Measurements from ENCODE around the gene SS18L1.
"Not testable (repeated sequence)": the region's sequence is repeated elsewhere in the genome, so short reads cannot be mapped to it uniquely, and the experiment has no call there.

Gene SS18L1

GRCh38 chr20:62137478-62138203 lies 5.9 kb upstream of the SS18L1 start:
- DNase-seq (ENCODE audit: low read depth), result no peak

- no peak for DNase-seq (ENCODE audit: low read depth)
Measured at GRCh38 chr20:62138204-62138543, 5.4 kb upstream of the SS18L1 start.

GRCh38 chr20:62138912-62139311 lies 4.7 kb upstream of the SS18L1 start:
- DNase-seq (ENCODE audit: low read depth), result no peak

- DNase-seq (ENCODE audit: low read depth), result no peak
Measured at GRCh38 chr20:62139636-62140035, 3.9 kb upstream of the SS18L1 start.

- no peak for DNase-seq (ENCODE audit: low read depth)
Measured at GRCh38 chr20:62141043-62141396, 2.5 kb upstream of the SS18L1 start.

GRCh38 chr20:62141397-62142251 lies 1.9 kb upstream of the SS18L1 start:
- peak; percentile 64 for DNase-seq (ENCODE audit: low read depth)

- DNase-seq (ENCODE audit: low read depth), result peak; percentile 46
Measured at GRCh38 chr20:62142252-62143080, 1.1 kb upstream of the SS18L1 start.

GRCh38 chr20:62143957-62144825 lies 622 bp downstream of the SS18L1 start:
- DNase-seq (ENCODE audit: low read depth), result peak; percentile 83

- no peak for DNase-seq (ENCODE audit: low read depth)
Measured at GRCh38 chr20:62145688-62146018, 2.1 kb downstream of the SS18L1 start.

GRCh38 chr20:62146019-62146755 lies 2.6 kb downstream of the SS18L1 start:
- no peak for DNase-seq (ENCODE audit: low read depth)

GRCh38 chr20:62147125-62147524 lies 3.6 kb downstream of the SS18L1 start:
- DNase-seq (ENCODE audit: low read depth), result no peak

- DNase-seq (ENCODE audit: low read depth), result no peak
Measured at GRCh38 chr20:62147528-62147927, 4.0 kb downstream of the SS18L1 start.

GRCh38 chr20:62148383-62148782 lies 4.8 kb downstream of the SS18L1 start:
- DNase-seq (ENCODE audit: low read depth), result not testable (repeated sequence)

GRCh38 chr20:62148908-62149314 lies 5.3 kb downstream of the SS18L1 start:
- no peak for DNase-seq (ENCODE audit: low read depth)

GRCh38 chr20:62149532-62150309 lies 6.2 kb downstream of the SS18L1 start:
- no peak for DNase-seq (ENCODE audit: low read depth)

GRCh38 chr20:62150310-62150575 lies 6.7 kb downstream of the SS18L1 start:
- no peak for DNase-seq (ENCODE audit: low read depth)

GRCh38 chr20:62151225-62151624 lies 7.7 kb downstream of the SS18L1 start:
- no peak for DNase-seq (ENCODE audit: low read depth)

GRCh38 chr20:62151835-62152364 lies 8.3 kb downstream of the SS18L1 start:
- DNase-seq (ENCODE audit: low read depth), result no peak

GRCh38 chr20:62155428-62156253 lies 12.1 kb downstream of the SS18L1 start:
- peak; percentile 88 for DNase-seq (ENCODE audit: low read depth)

GRCh38 chr20:62156254-62156556 lies 12.6 kb downstream of the SS18L1 start:
- DNase-seq (ENCODE audit: low read depth), result no peak
